K562 (cell line): ENCODE measurements around the gene BEND6. TPM values are rescaled to one million over a fixed set of nuclear protein-coding genes. Genes with fewer than 3 reads are reported as not detected.
"Not testable (repeated sequence)": the region's sequence is repeated elsewhere in the genome, so short reads cannot be mapped to it uniquely, and the experiment has no call there.

ENCODE experiments used
- ATAC-seq: fragments of 200-7000 bp; cut with Tn5 transposase; 3 replicates; pipeline ENCODE4 v1.9.1; 2020; ENCODE audit warnings: moderate library complexity
- BruUV-seq: library from RNA; stranded (reverse); fragments of 400-500 nt; replicated peaks from 2 replicates; lab custom pipeline; 2021; lab: Mats Ljungman, UMichigan
- CTCF ChIA-PET: fragments of 300-600 bp; formaldehyde crosslinking; extraction: SDS; loops from one replicate; lab custom pipeline; 2021; ENCODE audit warnings: low intra/inter-chr PET ratio; lab: Yijun Ruan, JAX
- POLR2A ChIA-PET: fragments of 300-600, 350-650 bp; sonication (Branson Sonifier 250); formaldehyde crosslinking; extraction: SDS; loops from one replicate; lab custom pipeline; 2021; ENCODE audit warnings: antibody characterized with exemption, inconsistent platforms; lab: Yijun Ruan, JAX
- DNase-seq, 4 experiments: peaks; one replicate each; pipeline versions ENCODE4 v3.0.0 to v3.0.0-alpha.2; 2011 to 2018; ENCODE audit warnings: low spot score in 3 of 4, mixed read lengths in 3 of 4; ENCODE audit errors: extremely low read depth in 1 of 4
- FAIRE-seq: peaks from 2 replicates; lab custom pipeline; 2011; peaks lifted over from hg19 to GRCh38; lab: Jason Lieb, UNC
- H2AFZ ChIP-seq: 2 replicates; pipeline ENCODE4 v1.6.0; 2011; ENCODE audit warnings: low read depth, low read length, control low read depth, inconsistent platforms
- H3K27ac ChIP-seq: fragments of 200-600 bp; 3 replicates; pipeline ENCODE4 v1.8.0; 2011; ENCODE audit warnings: low read depth, mild to moderate bottlenecking, control low read depth, inconsistent platforms, low read length, moderate library complexity, mixed read lengths; ENCODE audit errors: extremely low read depth
- H3K27me3 ChIP-seq, 2 experiments: fragments of 300-600 bp in 1 of 2; 2 replicates in 1 of 2; 3 replicates in 1 of 2; pipeline versions ENCODE4 v1.6.0 to v1.8.0; 2011; ENCODE audit warnings: inconsistent platforms in 2 of 2, low read length in 2 of 2, mild to moderate bottlenecking in 1 of 2, mixed read lengths in 1 of 2, moderate library complexity in 1 of 2; ENCODE audit not compliant: control insufficient read depth in 2 of 2, insufficient read depth in 2 of 2
- H3K36me3 ChIP-seq: fragments of 300-600 bp; 3 replicates; pipeline ENCODE4 v1.8.0; 2011; ENCODE audit warnings: mild to moderate bottlenecking, low read length, inconsistent platforms; ENCODE audit not compliant: control insufficient read depth, insufficient read depth
- H3K4me1 ChIP-seq, 2 experiments: fragments of 200-600 bp in 1 of 2; replicated peaks in 1 of 2; 2 replicates in 1 of 2; 3 replicates in 1 of 2; pipeline versions ENCODE4 v1.5.1 to v1.8.0; 2011; ENCODE audit warnings: inconsistent platforms in 2 of 2, low read length in 2 of 2, mild to moderate bottlenecking in 1 of 2, mixed read lengths in 1 of 2, moderate library complexity in 1 of 2; ENCODE audit not compliant: control insufficient read depth in 2 of 2, insufficient read depth in 2 of 2
- H3K4me2 ChIP-seq: 2 replicates; pipeline ENCODE4 v1.6.1; 2011; ENCODE audit warnings: low read length, control low read depth, inconsistent platforms, mixed read lengths; ENCODE audit not compliant: insufficient read depth
- H3K4me3 ChIP-seq: fragments of 200-600 bp; sonication (generic), shearing (Covaris generic); 2 replicates; pipeline ENCODE4 v1.5.1; 2016; ENCODE audit warnings: control low read depth, inconsistent platforms
- H3K79me2 ChIP-seq: fragments of 200-600 bp; 3 replicates; pipeline ENCODE4 v1.8.0; 2011; ENCODE audit warnings: low read length, inconsistent platforms; ENCODE audit not compliant: control insufficient read depth, insufficient read depth
- H3K9ac ChIP-seq, 2 experiments: 2 replicates each; pipeline versions ENCODE4 v1.6.0 to v1.6.1; 2011; ENCODE audit warnings: low read depth in 2 of 2, low read length in 2 of 2, control low read depth in 1 of 2, inconsistent platforms in 1 of 2, mild to moderate bottlenecking in 1 of 2, mixed read lengths in 1 of 2; ENCODE audit not compliant: insufficient read depth in 1 of 2
- H3K9me1 ChIP-seq: one replicate; pipeline ENCODE4 v1.6.0; 2011; ENCODE audit warnings: inconsistent platforms, mild to moderate bottlenecking, low read length, moderate library complexity; ENCODE audit not compliant: control insufficient read depth, insufficient read depth
- H3K9me3 ChIP-seq: replicated peaks from 2 replicates; pipeline ENCODE4 v1.5.1; 2011; ENCODE audit warnings: low read depth, low read length, inconsistent platforms; ENCODE audit not compliant: control insufficient read depth, insufficient read depth
- H4K20me1 ChIP-seq: replicated peaks from 2 replicates; pipeline ENCODE4 v1.6.1; 2011; ENCODE audit warnings: low read length, inconsistent platforms, mixed read lengths; ENCODE audit not compliant: control insufficient read depth, insufficient read depth
- HOXB6 ChIP-seq: fragments of 250-450 bp; sonication (Bioruptor Pico); IDR thresholded peaks from 2 replicates; pipeline ENCODE4 v1.5.1; 2022; ENCODE audit warnings: mild to moderate bottlenecking, borderline replicate concordance
- ZBTB33 ChIP-seq: sonication (generic); formaldehyde crosslinking; IDR thresholded peaks from 2 replicates; pipeline ENCODE4 v1.8.1; 2023; ENCODE audit warnings: mild to moderate bottlenecking, missing genetic modification reagents
- ZNF124 ChIP-seq: sonication (generic); formaldehyde crosslinking; IDR thresholded peaks from 2 replicates; pipeline ENCODE4 v1.8.1; 2022; ENCODE audit warnings: missing genetic modification reagents
- ZNF280A ChIP-seq: fragments of 450-650 bp; IDR thresholded peaks from 2 replicates; pipeline ENCODE4 v1.6.1; 2018; ENCODE audit warnings: mild to moderate bottlenecking, low read depth; ENCODE audit not compliant: partially characterized antibody
- ZNF785 ChIP-seq: fragments of 250-450 bp; sonication (Bioruptor Pico); IDR thresholded peaks from 2 replicates; pipeline ENCODE4 v1.4.0; 2020; ENCODE audit warnings: mild to moderate bottlenecking
- WGBS: fragments of 100-300 bp; shearing (Covaris generic); methylation state at CpG from one replicate; pipeline ENCODE4 v1.1.6; 2016; ENCODE audit warnings: low coverage, mixed read lengths; ENCODE audit not compliant: insufficient coverage; ENCODE audit errors: missing lambda C conversion rate; 5-methylcytosine and 5-hydroxymethylcytosine counted together
- in situ Hi-C: fragments of 300-500 bp; cut with MboI; formaldehyde crosslinking; loops from 4 replicates; pipeline ENCODE4 v1.15.0; 2018; ENCODE audit warnings: inconsistent platforms, mixed read lengths
- intact Hi-C: fragments of 100-400 bp; cut with micrococcal nuclease; formaldehyde crosslinking; loops from 2 replicates; pipeline ENCODE4 v1.14.2; 2022
- polyA plus RNA-seq, 8 experiments: library from polyadenylated mRNA; depleted of rRNA in 4 of 8; stranded (reverse) in 5 of 8; unstranded in 3 of 8; fragments of >200 nt; fragmentation: Nextera tagmentation in 2 of 8; fragmentation: Illumina TruSeq in 1 of 8; extraction: Ambion mirVana in 2 of 8; extraction: Trizol in 1 of 8; gene quantifications; 2 replicates each; pipeline versions ENCODE4 v1.2.1 to v1.2.3, GENCODE V29; 2011 to 2014; ENCODE audit warnings: inconsistent platforms in 1 of 8, missing spikeins in 1 of 8
- total RNA-seq, 7 experiments: library from RNA; depleted of rRNA in 6 of 7; stranded (reverse); fragments of >200 nt in 6 of 7; fragmentation: Illumina TruSeq in 2 of 7; extraction: Trizol in 2 of 7; gene quantifications; 2 replicates each; pipeline versions ENCODE4 v1.2.1 to v1.2.3, GENCODE V29; 2011 to 2021; ENCODE audit warnings: low replicate concordance in 1 of 7

Gene BEND6
- total and polyA plus RNA-seq, 9 of the 15 experiments (the other 6 are each of a cell fraction or from before 2014, with no cell fraction given) = 0.37 to 4.0 (median 1.1) TPM

- no peak for TF ChIP-seq ZNF124 (CRISPR knock-in tag)
- no peak for TF ChIP-seq HOXB6 (CRISPR knock-in tag)
- no peak for TF ChIP-seq ZNF785 (CRISPR knock-in tag)
- no peak for TF ChIP-seq ZNF280A
- TF ChIP-seq ZBTB33 (CRISPR knock-in tag) = no peak
Observed at GRCh38 chr6:57006101-57006500, 51.2 kb downstream of the BEND6 start (continued).

GRCh38 chr6:57008069-57008468 lies 53.2 kb downstream of the BEND6 start:
- H3K27ac ChIP-seq, in situ Hi-C loops, BruUV-seq, H3K36me3 ChIP-seq, H2AFZ ChIP-seq, H3K27me3 ChIP-seq, H3K9ac ChIP-seq, DNase-seq, H3K4me1 ChIP-seq, intact Hi-C loops, H3K4me3 ChIP-seq, POLR2A ChIA-PET, H3K79me2 ChIP-seq, H3K4me2 ChIP-seq, H4K20me1 ChIP-seq, H3K9me3 ChIP-seq, H3K9me1 ChIP-seq, FAIRE-seq, CTCF ChIA-PET: not testable (repeated sequence)
- WGBS = 12% methylated on average over 2 of the region's 2 CpGs
- peak; percentile 29; the same call in 2 of the 3 replicates for ATAC-seq
